ENCODE data around the gene APOD.

DNA sequence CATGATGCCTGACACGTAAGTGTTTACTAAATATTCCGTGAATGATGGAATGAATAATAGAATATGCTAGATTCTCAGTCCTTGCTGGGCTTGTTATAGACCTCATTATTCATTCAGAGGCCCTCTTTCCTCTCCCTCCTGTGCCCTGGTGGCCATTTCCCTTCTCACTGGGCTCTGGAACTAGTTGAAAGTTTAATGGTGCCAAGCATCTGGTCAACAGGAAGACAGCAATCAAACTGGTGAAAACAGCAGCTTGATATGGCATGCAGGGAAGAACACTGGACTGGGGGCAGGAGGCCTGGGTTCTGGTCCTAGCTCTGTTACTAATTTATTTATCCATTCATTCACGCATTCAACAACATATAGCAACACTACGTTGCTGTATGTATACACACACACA lies 3.7 kb upstream of the APOD start:
- TF ChIP-seq EZH2 (IDR thresholded peaks at IDR 0.05; ENCODE audit: insufficient read depth, low read length): no peak
- TF ChIP-seq, protein P1, sequence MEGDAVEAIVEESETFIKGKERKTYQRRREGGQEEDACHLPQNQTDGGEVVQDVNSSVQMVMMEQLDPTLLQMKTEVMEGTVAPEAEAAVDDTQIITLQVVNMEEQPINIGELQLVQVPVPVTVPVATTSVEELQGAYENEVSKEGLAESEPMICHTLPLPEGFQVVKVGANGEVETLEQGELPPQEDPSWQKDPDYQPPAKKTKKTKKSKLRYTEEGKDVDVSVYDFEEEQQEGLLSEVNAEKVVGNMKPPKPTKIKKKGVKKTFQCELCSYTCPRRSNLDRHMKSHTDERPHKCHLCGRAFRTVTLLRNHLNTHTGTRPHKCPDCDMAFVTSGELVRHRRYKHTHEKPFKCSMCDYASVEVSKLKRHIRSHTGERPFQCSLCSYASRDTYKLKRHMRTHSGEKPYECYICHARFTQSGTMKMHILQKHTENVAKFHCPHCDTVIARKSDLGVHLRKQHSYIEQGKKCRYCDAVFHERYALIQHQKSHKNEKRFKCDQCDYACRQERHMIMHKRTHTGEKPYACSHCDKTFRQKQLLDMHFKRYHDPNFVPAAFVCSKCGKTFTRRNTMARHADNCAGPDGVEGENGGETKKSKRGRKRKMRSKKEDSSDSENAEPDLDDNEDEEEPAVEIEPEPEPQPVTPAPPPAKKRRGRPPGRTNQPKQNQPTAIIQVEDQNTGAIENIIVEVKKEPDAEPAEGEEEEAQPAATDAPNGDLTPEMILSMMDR (IDR thresholded peaks at IDR 0.05; ENCODE audit: insufficient read depth, low read depth, low read length): no peak

Data from astrocyte (in vitro differentiated cells and primary cell).